GM12865 (cell line): Measurements from ENCODE around the gene BACE2.
"Not testable (repeated sequence)": the region's sequence is repeated elsewhere in the genome, so short reads cannot be mapped to it uniquely, and the experiment has no call there.

Experiments used
- DNase-seq: peaks from one replicate; pipeline ENCODE4 v3.0.0; 2010; ENCODE audit warnings: low read depth
- H3K4me3 ChIP-seq: 2 replicates; pipeline ENCODE4 v1.5.1; 2011; ENCODE audit warnings: mild to moderate bottlenecking, low read depth, low read length, control low read depth
- TF ChIP-seq, protein P1 (sequence below): IDR thresholded peaks from 2 replicates; pipeline ENCODE4 v1.5.1; 2011; ENCODE audit warnings: low read length, control low read depth, low read depth, inconsistent platforms; ENCODE audit not compliant: insufficient read depth; ENCODE audit errors: missing control alignments

The BACE2 gene

GRCh38 chr21:41242238-41242829, 74.4 kb downstream of the BACE2 start:
- DNase-seq, result no peak
- TF ChIP-seq, protein P1, sequence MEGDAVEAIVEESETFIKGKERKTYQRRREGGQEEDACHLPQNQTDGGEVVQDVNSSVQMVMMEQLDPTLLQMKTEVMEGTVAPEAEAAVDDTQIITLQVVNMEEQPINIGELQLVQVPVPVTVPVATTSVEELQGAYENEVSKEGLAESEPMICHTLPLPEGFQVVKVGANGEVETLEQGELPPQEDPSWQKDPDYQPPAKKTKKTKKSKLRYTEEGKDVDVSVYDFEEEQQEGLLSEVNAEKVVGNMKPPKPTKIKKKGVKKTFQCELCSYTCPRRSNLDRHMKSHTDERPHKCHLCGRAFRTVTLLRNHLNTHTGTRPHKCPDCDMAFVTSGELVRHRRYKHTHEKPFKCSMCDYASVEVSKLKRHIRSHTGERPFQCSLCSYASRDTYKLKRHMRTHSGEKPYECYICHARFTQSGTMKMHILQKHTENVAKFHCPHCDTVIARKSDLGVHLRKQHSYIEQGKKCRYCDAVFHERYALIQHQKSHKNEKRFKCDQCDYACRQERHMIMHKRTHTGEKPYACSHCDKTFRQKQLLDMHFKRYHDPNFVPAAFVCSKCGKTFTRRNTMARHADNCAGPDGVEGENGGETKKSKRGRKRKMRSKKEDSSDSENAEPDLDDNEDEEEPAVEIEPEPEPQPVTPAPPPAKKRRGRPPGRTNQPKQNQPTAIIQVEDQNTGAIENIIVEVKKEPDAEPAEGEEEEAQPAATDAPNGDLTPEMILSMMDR, result no peak
- no peak overlapping the region for H3K4me3 ChIP-seq

GRCh38 chr21:41243107-41243506, 75.1 kb downstream of the BACE2 start:
- DNase-seq, result no peak
- H3K4me3 ChIP-seq, result no peak overlapping the region
- TF ChIP-seq, protein P1, result no peak

GRCh38 chr21:41244266-41244880, 76.4 kb downstream of the BACE2 start:
- H3K4me3 ChIP-seq, DNase-seq: not testable (repeated sequence)

GRCh38 chr21:41245509-41246135, 77.7 kb downstream of the BACE2 start:
- H3K4me3 ChIP-seq, result no peak overlapping the region
- TF ChIP-seq, protein P1, result no peak
- DNase-seq, result no peak

DNA sequence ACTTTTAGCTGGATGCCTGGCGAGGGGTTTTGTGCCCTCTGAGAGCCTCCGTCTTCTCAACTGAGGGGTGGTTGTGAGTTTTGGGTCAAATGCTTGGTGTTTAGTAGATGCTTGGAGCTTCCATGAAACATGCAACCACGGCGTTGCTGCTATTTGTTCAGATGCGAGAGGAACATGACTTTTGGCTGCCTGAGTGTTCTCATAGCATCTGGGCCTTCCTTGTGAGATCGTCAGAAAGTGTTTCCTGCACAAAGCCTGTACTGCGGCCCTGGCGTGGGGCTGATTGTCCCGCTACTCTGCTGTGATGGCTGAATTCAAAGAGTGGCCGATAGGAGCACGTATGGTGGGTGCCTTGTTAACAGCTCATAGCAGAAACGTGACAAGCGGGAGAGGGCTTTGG, 78.8 kb downstream of the BACE2 start:
- no peak for DNase-seq
- TF ChIP-seq, protein P1, result no peak
- no peak overlapping the region for H3K4me3 ChIP-seq

GRCh38 chr21:41247561-41248545, 79.9 kb downstream of the BACE2 start:
- TF ChIP-seq, protein P1, result no peak
- no peak for DNase-seq
- no peak overlapping the region for H3K4me3 ChIP-seq

DNA sequence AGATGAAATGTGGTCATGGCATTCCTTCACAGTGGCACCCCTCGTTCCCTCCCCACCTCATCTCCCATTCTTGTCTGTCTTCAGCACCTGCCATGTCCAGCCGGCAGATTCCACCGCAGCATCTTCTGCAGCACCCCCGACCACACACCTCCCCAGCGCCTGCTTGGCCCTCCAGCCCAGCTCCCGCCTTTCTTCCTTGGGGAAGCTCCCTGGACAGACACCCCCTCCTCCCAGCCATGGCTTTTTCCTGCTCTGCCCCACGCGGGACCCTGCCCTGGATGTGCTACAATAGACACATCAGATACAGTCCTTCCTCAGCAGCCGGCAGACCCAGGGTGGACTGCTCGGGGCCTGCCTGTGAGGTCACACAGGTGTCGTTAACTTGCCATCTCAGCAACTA, 81.5 kb downstream of the BACE2 start:
- TF ChIP-seq, protein P1, result no peak
- DNase-seq, result no peak
- H3K4me3 ChIP-seq, result no peak overlapping the region
